Activated T-helper 1 cell treated with anti-CD3 and anti-CD28 coated beads, Interleukin-12 subunit alpha, Interleukin-12 subunit beta, Interleukin-2, Interleukin-4 antibody, amounts not matched to agents 30 ng/mL and 10 ng/mL and 1 ng/mL, durations not matched to agents 14 hours and 24 hours and 36 hours (primary cell): ENCODE data around the gene BICC1. TPM values are rescaled to one million over a fixed set of nuclear protein-coding genes. Genes with fewer than 3 reads are reported as not detected.

Source experiments
- DNase-seq: peaks from one replicate; pipeline ENCODE4 v3.0.0; 2021; ENCODE audit warnings: low spot score
- H3K27ac Mint-ChIP-seq: one replicate; pipeline ENCODE4 v1.8.0; 2021; ENCODE audit warnings: mild to moderate bottlenecking, mixed read lengths
- H3K27me3 Mint-ChIP-seq: one replicate; pipeline ENCODE4 v1.8.0; 2022; ENCODE audit warnings: mild to moderate bottlenecking, moderate library complexity, mixed read lengths; ENCODE audit not compliant: insufficient read depth
- H3K36me3 Mint-ChIP-seq: one replicate; pipeline ENCODE4 v1.8.0; 2021; ENCODE audit warnings: low read depth, mixed read lengths
- H3K4me1 Mint-ChIP-seq: one replicate; pipeline ENCODE4 v1.8.0; 2021; ENCODE audit warnings: low read depth, mixed read lengths
- H3K4me3 Mint-ChIP-seq: one replicate; pipeline ENCODE4 v1.8.0; 2021; ENCODE audit warnings: mild to moderate bottlenecking, moderate library complexity, mixed read lengths
- H3K9me3 Mint-ChIP-seq: one replicate; pipeline ENCODE4 v1.8.0; 2021; ENCODE audit warnings: mixed read lengths
- intact Hi-C: fragments of 100-400 bp; cut with micrococcal nuclease; formaldehyde crosslinking; loops from one replicate; pipeline ENCODE4 v1.15.1; 2024
- total RNA-seq: library from RNA; stranded (reverse); gene quantifications from 2 replicates; pipeline ENCODE4 v1.2.3, GENCODE V29; 2022

BICC1 gene
- total RNA-seq, 1 donor from 2014 or later, result 0.03 TPM

DNA sequence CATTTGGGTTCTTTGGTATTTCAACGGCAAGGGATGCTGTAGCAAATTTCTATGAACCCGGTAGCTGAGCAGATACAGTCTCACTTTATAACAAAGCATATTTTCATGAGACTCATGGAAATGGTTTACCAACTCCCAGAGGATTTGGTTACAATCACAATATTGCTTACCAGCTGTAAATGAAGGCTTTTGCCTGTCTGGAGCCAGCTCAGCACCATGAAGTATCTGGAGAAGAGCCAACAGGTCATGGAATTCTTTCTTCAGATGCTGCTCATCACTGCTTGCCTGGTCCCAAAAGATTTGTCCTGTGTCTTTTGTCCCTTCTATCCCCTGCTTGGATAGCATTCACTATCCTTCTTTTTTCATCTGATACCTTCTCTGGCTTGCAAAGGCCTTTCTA, 346.9 kb downstream of the BICC1 start:
- no peaks in the 10 kb centered on the region for H3K36me3 Mint-ChIP-seq
- no peak overlapping the region for H3K27ac Mint-ChIP-seq
- no peaks in the 10 kb centered on the region for H3K27me3 Mint-ChIP-seq
- no peak for DNase-seq
- H3K9me3 Mint-ChIP-seq, result peaks cover 4% of the 10 kb centered on the region
- intact Hi-C loops, result no loop called here
- H3K4me3 Mint-ChIP-seq, result no peak overlapping the region
- H3K4me1 Mint-ChIP-seq, result no peaks in the 10 kb centered on the region

GRCh38 chr10:58867683-58868082, 355.0 kb downstream of the BICC1 start:
- H3K27me3 Mint-ChIP-seq, result no peaks in the 10 kb centered on the region
- DNase-seq, result no peak
- H3K9me3 Mint-ChIP-seq, result no peaks in the 10 kb centered on the region
- H3K27ac Mint-ChIP-seq, result no peak overlapping the region
- intact Hi-C loops, result no loop called here
- no peaks in the 10 kb centered on the region for H3K36me3 Mint-ChIP-seq
- no peak overlapping the region for H3K4me3 Mint-ChIP-seq
- H3K4me1 Mint-ChIP-seq, result no peaks in the 10 kb centered on the region

DNA sequence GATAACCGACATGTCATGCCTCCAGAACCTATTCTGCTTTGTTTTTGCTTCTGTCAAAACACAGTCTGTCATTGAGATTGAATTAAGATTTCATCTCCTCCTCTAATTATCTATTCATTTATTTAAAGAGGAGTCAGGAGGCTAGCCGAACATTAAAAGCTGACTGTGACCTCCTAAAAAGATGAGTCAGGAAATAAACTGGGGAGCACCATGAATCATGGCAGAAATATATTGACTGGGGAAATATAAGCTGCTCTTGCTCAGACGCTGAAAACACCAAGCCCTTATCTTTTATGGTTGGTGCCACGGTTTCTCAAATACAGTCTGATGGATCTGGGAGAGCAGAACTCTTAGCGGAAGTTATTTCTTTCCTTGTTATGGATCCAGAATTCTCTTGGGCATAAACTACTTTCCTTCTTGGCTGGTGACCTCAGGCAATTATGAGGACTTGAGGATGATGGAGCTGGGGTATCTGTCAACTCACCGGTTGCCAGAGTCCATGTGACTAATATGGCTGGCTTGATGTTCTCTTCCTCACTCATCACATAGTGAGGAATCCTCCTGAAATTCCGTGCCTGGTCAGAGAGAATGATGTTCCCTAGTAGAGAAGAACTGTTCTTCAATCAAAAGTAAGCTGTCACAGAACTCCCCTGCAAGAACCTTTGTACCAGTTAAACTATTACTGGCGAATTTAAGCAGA, 356.2 kb downstream of the BICC1 start:
- no peak for DNase-seq
- Mint-ChIP-seq H3K9me3 (no peaks in the 10 kb centered on the region), H3K4me3 (no peak overlapping the region), H3K36me3 (no peaks in the 10 kb centered on the region), H3K27me3 (no peaks in the 10 kb centered on the region), H3K4me1 (no peaks in the 10 kb centered on the region), H3K27ac (no peak overlapping the region)
- intact Hi-C loops, result no loop called here

- no peaks in the 10 kb centered on the region for H3K9me3 Mint-ChIP-seq
- no peaks in the 10 kb centered on the region for H3K36me3 Mint-ChIP-seq
- H3K27me3 Mint-ChIP-seq, result no peaks in the 10 kb centered on the region
- DNase-seq, result no peak
- H3K27ac Mint-ChIP-seq, result no peak overlapping the region
- H3K4me3 Mint-ChIP-seq, result no peak overlapping the region
- intact Hi-C loops, result no loop called here
- no peaks in the 10 kb centered on the region for H3K4me1 Mint-ChIP-seq
These were observed 357.4 kb downstream of the BICC1 start for GRCh38 chr10:58870070-58870469.

GRCh38 chr10:58873161-58873560, 360.5 kb downstream of the BICC1 start:
- no peak overlapping the region for H3K27ac Mint-ChIP-seq
- H3K27me3 Mint-ChIP-seq, result no peaks in the 10 kb centered on the region
- DNase-seq, result no peak
- no peak overlapping the region for H3K4me3 Mint-ChIP-seq
- intact Hi-C loops, result no loop called here
- no peaks in the 10 kb centered on the region for H3K9me3 Mint-ChIP-seq
- H3K4me1 Mint-ChIP-seq, result no peaks in the 10 kb centered on the region
- no peaks in the 10 kb centered on the region for H3K36me3 Mint-ChIP-seq

Other genes starting within 250 kb of the BICC1 start
- 6.5 and 7.1 TPM in 2 replicates for gene IPMK, start 245.0 kb upstream of the BICC1 start, total RNA-seq
- gene CISD1, start 243.7 kb upstream of the BICC1 start, total RNA-seq, result 50.4 and 56.0 TPM in 2 replicates
- gene UBE2D1, start 177.9 kb upstream of the BICC1 start, total RNA-seq, result 17.9 and 19.6 TPM in 2 replicates
- gene TFAM, start 127.5 kb upstream of the BICC1 start, total RNA-seq, result 99.9 and 106 TPM in 2 replicates